Right atrium auricular region (tissue), 2 donors: ENCODE results near the gene PIAS1. TPM values are rescaled to one million over a fixed set of nuclear protein-coding genes. Genes with fewer than 3 reads are reported as not detected.
"Not testable (repeated sequence)": the region's sequence is repeated elsewhere in the genome, so short reads cannot be mapped to it uniquely, and the experiment has no call there.

Source experiments
- DNase-seq: peaks from one replicate; pipeline ENCODE4 v3.0.0-alpha.2; 2019; ENCODE audit warnings: low spot score
- H3K27ac ChIP-seq, 2 donors: fragments of 200-600 bp; sonication (generic); 1 replicate in 1 of 2; 2 replicates in 1 of 2; pipeline ENCODE4 v1.5.1; 2016 to 2019
- H3K27me3 ChIP-seq, 2 donors: fragments of 200-600 bp; sonication (generic); one replicate each; pipeline versions ENCODE4 v1.5.1 to v1.6.0; 2017 to 2019
- H3K36me3 ChIP-seq: fragments of 200-600 bp; sonication (generic); one replicate; pipeline ENCODE4 v1.5.1; 2016
- H3K4me1 ChIP-seq, 2 donors: fragments of 200-600 bp; sonication (generic); one replicate each; pipeline versions ENCODE4 v1.5.1 to v1.6.0; 2017 to 2019
- H3K4me3 ChIP-seq, 2 donors: fragments of 200-600 bp; sonication (generic); 1 replicate in 1 of 2; 2 replicates in 1 of 2; pipeline ENCODE4 v1.5.1; 2017 to 2019; ENCODE audit warnings: mild to moderate bottlenecking in 1 of 2, moderate library complexity in 1 of 2
- H3K9me3 ChIP-seq, 2 donors: fragments of 200-600 bp; sonication (generic); one replicate each; pipeline ENCODE4 v1.5.1; 2019
- total RNA-seq, 2 donors: library from RNA; depleted of rRNA; stranded (reverse); fragments of >200 nt; gene quantifications; one replicate each; pipeline ENCODE4 v1.1.0, GENCODE V29; 2016
- TF ChIP-seq, protein P1 (sequence below), 2 donors: fragments of 200-600 bp; sonication (generic); IDR thresholded peaks; one replicate each; pipeline ENCODE4 v1.5.1; 2019; ENCODE audit warnings: antibody characterized with exemption in 2 of 2

PIAS1 gene
- total RNA-seq, 2 donors from 2014 or later, result 24.5 to 26.7 TPM

DNA sequence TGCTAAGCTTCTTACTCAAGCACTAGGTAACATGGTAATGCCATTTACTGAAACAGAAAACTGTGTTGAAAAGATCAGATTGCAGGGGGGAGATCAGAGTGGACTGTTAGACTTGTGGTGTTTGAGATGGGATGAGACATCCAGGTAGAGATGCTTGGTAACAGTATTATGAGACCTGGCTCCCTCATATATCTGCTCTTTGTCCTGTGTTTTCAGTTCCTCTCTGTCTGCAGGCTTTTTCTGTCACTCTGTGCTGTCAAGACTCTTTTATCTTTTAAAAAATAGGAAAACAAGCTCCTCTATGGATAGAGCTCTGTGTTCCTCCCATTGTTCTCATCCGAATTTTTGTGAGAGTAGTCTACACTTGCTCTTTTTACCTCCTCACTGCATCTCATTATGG, 103.0 kb downstream of the PIAS1 start:
- H3K27me3 ChIP-seq, result no peaks in the 10 kb centered on the region
- no peaks in the 10 kb centered on the region for H3K4me1 ChIP-seq
- H3K27ac ChIP-seq, result no peak overlapping the region
- no peak for DNase-seq
- TF ChIP-seq, protein P1, sequence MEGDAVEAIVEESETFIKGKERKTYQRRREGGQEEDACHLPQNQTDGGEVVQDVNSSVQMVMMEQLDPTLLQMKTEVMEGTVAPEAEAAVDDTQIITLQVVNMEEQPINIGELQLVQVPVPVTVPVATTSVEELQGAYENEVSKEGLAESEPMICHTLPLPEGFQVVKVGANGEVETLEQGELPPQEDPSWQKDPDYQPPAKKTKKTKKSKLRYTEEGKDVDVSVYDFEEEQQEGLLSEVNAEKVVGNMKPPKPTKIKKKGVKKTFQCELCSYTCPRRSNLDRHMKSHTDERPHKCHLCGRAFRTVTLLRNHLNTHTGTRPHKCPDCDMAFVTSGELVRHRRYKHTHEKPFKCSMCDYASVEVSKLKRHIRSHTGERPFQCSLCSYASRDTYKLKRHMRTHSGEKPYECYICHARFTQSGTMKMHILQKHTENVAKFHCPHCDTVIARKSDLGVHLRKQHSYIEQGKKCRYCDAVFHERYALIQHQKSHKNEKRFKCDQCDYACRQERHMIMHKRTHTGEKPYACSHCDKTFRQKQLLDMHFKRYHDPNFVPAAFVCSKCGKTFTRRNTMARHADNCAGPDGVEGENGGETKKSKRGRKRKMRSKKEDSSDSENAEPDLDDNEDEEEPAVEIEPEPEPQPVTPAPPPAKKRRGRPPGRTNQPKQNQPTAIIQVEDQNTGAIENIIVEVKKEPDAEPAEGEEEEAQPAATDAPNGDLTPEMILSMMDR (IDR thresholded peaks at IDR 0.05), result no peak
- H3K36me3 ChIP-seq, result peaks cover 17% of the 10 kb centered on the region
- H3K4me3 ChIP-seq, result no peak overlapping the region
- no peaks in the 10 kb centered on the region for H3K9me3 ChIP-seq

DNA sequence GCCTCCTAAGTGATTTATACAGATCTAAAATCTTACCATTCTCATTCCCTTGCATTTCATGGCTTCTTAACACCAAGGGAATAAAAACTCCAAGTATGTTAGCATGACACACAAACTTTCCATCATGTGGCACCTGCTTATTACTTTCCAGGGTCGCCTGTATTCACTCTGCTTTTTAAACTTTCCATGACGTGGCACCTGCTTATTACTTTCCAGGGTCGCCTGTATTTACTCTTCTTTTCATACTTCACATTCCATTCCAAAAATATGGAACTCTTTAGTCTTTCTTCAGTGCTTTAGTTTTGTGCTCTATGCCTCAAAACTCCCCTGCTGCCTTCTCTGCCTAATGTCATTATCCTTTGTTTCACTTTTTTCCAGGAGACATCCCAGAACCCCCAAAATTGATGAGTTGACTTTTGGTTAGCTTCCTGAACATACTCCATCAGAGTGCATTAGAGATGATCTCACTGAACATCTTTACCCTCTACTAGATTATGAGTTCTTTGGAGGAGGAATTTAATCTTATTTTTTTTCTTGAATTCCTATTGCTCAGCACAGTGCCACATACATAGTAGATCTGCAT, 104.0 kb downstream of the PIAS1 start:
- Histone ChIP-seq H3K4me1 (no peaks in the 10 kb centered on the region), H3K27me3 (no peaks in the 10 kb centered on the region), H3K36me3 (peaks cover 27% of the 10 kb centered on the region), H3K27ac (no peak overlapping the region), H3K9me3 (no peaks in the 10 kb centered on the region), H3K4me3 (no peak overlapping the region)
- no peak for DNase-seq
- TF ChIP-seq, protein P1 (IDR thresholded peaks at IDR 0.05), result no peak

- no peak overlapping the region for H3K4me3 ChIP-seq
- no peak overlapping the region for H3K27ac ChIP-seq
- no peak for DNase-seq
- H3K4me1 ChIP-seq, result no peaks in the 10 kb centered on the region
- peaks cover 33% of the 10 kb centered on the region for H3K36me3 ChIP-seq
- no peaks in the 10 kb centered on the region for H3K27me3 ChIP-seq
- no peaks in the 10 kb centered on the region for H3K9me3 ChIP-seq
- TF ChIP-seq, protein P1 (IDR thresholded peaks at IDR 0.05), result no peak
Observed at GRCh38 chr15:68163191-68163590, 109.1 kb downstream of the PIAS1 start.

DNA sequence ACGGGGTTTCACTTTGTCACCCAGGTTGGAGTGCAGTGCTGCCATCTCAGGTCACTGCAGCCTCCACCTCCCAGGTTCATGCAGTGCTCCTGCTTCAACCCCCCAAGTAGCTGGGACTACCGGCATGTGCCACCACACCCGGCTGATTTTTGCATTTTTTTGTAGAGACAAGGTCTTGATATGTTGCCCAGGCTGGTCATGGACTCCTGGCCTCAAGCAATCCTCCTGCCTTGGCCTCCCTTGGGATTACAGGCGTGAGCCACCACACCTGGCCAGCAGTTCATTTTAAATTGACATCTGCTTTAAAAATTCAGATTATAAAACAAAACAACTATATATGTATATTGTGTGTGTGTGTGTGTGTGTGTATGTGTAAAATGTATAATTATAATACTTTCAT, 112.7 kb downstream of the PIAS1 start:
- TF ChIP-seq, protein P1 (IDR thresholded peaks at IDR 0.05), result no peak
- no peak for DNase-seq
- Histone ChIP-seq H3K27me3 (no peaks in the 10 kb centered on the region), H3K27ac (no peak overlapping the region), H3K4me1 (no peaks in the 10 kb centered on the region), H3K9me3 (no peaks in the 10 kb centered on the region), H3K4me3 (no peak overlapping the region), H3K36me3 (peaks cover 27% of the 10 kb centered on the region)

DNA sequence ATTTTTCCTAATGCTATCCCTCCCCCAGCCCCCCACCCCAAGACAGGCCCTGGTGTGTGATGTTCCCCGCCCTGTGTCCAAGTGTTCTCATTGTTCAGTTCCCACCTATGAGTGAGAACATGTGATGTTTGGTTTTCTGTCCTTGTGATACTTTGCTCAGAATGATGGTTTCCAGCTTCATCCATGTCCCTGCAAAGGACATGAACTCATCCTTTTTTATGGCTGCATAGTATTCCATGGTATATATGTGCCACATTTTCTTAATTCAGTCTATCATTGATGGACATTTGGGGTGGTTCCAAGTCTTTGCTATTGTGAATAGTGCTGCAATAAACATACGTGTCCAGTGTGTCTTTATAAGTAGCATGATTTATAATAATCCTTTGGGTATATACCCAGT, 117.9 kb downstream of the PIAS1 start:
- not testable (repeated sequence) for H3K4me1 ChIP-seq, H3K4me3 ChIP-seq, DNase-seq, H3K27ac ChIP-seq, H3K27me3 ChIP-seq, H3K9me3 ChIP-seq
- peaks cover 28% of the 10 kb centered on the region for H3K36me3 ChIP-seq

DNA sequence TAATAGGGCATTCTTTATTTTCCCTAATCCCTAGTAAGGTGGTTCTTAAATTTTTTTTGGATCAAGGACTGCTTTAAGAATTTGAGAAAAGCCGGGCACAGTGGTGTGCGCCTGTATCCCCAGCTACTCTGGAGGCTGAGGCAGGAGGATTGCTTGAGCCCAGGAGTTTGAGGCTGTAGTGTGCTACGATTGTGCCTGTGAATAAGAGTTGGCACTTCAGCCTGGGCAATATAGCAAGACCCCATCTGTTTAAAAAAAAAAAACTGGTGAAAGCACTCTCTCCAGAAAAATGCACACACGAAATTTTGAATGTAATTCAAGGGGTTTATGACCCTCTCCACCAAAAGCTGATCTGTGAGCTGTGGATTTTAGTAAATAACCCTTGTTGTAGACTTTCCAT, 119.0 kb downstream of the PIAS1 start:
- TF ChIP-seq, protein P1 (IDR thresholded peaks at IDR 0.05), result no peak

More for the DNA sequence above, 119.0 kb downstream of the PIAS1 start:
- peaks cover 28% of the 10 kb centered on the region for H3K36me3 ChIP-seq
- H3K4me3 ChIP-seq, result no peak overlapping the region
- no peak for DNase-seq
- H3K9me3 ChIP-seq, result no peaks in the 10 kb centered on the region
- H3K27me3 ChIP-seq, result no peaks in the 10 kb centered on the region
- peaks cover 0 to 9% of the 10 kb centered on the region in 2 donors for H3K4me1 ChIP-seq
- H3K27ac ChIP-seq, result no peak overlapping the region
